VCaP (cell line): ENCODE results near the gene MAN1B1.

Source experiments
- H3K27ac ChIP-seq: fragments of 450-650 bp; 2 replicates; pipeline ENCODE4 v1.5.1; 2017
- TF ChIP-seq, protein P1 (sequence below): fragments of 450-650 bp; conservative IDR thresholded peaks from 2 replicates; pipeline ENCODE4 v1.5.1; 2017; ENCODE audit warnings: mild to moderate bottlenecking, moderate library complexity

Gene MAN1B1

DNA sequence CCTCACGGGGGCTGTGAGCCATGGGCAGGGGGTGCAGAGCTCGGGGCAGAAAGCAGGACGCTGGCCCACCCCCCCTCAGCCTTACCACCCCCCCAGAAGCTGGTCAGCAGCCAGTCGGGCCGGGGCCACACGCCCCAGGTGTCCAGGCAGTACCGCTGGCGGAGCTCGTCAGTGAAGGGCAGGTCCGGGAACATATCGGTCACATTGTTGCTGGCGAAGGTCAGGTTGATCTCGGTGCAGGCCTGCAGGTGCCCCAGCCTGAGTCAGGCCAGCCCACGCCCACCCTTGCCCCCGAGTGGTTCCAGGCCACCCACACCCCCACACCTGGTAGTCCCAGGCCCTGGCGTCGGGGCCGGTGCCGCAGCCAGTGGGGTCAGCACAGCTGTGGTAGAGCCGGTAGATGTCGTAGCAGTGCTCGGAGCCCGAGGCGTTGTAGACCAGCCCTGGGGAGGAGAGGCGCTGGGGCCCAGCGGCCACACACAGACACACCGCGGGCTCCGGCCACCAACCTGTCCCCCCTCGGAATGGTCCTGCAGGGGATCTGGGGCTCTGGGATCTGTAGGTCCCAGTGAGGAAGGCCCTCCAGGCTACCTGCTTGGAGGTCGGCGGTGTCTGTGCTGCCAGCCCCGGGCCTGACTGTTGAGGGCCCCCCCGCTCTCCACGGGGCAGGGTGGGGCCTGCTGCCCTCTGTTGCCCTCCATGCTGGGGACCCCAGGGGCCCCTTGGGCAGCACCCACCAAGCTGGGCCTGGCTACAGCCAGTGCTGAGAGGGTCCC, 25.2 kb downstream of the MAN1B1 start:
- H3K27ac ChIP-seq = peak overlapping the region; percentile 91
- TF ChIP-seq, protein P1, sequence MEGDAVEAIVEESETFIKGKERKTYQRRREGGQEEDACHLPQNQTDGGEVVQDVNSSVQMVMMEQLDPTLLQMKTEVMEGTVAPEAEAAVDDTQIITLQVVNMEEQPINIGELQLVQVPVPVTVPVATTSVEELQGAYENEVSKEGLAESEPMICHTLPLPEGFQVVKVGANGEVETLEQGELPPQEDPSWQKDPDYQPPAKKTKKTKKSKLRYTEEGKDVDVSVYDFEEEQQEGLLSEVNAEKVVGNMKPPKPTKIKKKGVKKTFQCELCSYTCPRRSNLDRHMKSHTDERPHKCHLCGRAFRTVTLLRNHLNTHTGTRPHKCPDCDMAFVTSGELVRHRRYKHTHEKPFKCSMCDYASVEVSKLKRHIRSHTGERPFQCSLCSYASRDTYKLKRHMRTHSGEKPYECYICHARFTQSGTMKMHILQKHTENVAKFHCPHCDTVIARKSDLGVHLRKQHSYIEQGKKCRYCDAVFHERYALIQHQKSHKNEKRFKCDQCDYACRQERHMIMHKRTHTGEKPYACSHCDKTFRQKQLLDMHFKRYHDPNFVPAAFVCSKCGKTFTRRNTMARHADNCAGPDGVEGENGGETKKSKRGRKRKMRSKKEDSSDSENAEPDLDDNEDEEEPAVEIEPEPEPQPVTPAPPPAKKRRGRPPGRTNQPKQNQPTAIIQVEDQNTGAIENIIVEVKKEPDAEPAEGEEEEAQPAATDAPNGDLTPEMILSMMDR = no peak

DNA sequence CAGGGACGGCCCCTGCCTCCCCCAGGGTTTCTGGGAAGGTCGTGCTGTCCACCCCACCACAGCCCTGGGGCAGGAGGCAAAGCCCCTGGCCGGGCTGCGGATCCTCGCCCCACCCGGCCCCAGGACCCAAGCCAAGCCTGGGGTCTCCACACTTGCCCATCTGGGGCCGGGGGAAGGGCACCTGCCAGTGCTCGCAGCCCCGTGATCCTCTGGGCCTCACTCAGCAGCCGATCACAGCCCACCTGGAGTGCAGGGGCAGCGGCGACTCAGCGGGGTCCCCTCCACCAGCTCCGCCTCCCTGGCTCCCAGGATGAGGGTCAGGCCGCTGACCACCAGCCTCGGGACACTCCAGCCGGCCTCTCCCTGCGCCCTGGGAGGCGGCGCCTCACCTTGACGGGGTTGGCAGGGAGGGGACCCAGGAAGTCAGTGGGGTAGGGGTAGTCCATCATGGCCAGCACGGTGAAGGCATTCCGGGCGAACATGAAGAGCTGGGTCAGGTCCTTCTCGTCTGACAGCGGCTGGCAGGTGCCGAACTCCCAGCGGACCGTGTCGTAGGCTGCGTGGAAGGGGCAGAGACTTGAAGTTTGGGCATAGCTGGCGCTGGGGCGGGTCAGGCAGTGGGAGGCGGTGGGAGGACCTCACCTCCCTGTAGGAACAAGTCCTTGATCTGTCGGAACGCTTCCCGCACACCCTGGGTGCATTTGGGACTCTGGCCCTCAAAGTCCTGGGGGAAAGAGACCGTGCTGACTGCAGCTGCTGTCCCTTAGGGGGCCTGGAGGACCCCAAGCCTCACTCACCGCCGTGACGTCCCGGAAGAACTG, 26.0 kb downstream of the MAN1B1 start:
- TF ChIP-seq, protein P1 = no peak

DNA sequence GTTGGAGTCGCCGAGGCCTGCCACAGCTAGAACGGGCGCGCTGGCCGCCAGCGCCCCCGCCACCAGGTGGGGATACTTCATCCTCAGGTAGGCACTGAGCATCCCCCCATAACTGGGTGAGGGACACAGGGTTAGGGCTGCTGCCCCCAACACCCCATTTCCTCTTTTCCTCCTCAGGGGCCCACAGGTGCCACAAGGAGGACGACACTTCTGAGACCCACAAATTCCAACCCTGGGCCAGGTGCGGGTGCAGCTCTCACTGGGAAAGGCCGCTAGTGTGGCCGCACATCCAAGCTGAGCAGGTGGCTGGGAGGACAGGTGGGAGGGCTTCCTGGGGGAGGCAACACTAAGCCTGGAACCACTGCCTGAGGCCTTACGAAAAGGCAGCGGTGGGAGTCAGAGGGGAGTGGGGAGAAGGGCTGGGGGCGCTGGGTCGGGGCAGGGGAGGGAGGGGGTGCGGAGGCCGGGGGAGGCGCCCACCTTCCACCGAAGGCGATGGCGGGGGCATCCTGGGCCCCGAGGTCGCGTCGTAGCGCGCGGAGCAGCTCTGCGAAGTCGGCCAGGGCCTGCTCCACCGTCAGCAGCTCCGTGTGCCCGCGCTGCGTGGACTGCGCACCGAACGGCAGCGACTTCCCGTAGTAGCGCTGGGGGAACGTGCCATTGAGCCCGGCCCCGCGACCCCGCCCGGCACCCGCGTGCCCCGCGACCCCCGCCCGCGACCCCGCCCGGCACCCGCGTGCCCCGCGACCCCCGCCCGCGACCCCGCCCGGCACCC, 26.8 kb downstream of the MAN1B1 start:
- TF ChIP-seq, protein P1 = 0 out of 2 replicates have a peak, but pooled peaks have one; percentile 12
- peak overlapping the region; percentile 91 for H3K27ac ChIP-seq

More for the DNA sequence above, 26.0 kb downstream of the MAN1B1 start:
- peak overlapping the region; percentile 91 for H3K27ac ChIP-seq

DNA sequence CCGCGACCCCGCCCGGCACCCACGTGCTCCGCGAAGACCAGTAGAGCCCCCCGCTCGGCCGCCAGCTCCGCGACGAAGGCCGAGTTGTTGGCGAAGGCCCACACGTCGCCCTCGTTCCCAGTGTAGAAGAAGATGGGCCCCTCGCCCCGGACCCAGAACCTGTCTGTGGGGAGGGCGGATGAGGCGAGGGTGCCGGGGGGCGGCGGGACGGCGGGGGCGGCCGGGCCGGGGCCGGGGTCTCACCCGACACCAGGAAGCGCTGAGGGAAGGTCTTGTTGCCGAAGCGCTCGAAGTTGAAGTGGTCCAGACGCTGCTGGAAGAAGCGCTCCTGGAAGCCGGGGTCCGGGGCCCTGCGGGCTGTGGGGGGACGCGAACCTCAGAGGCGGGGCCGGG, 27.4 kb downstream of the MAN1B1 start:
- peak overlapping the region; percentile 91 for H3K27ac ChIP-seq
- TF ChIP-seq, protein P1 = no peak

DNA sequence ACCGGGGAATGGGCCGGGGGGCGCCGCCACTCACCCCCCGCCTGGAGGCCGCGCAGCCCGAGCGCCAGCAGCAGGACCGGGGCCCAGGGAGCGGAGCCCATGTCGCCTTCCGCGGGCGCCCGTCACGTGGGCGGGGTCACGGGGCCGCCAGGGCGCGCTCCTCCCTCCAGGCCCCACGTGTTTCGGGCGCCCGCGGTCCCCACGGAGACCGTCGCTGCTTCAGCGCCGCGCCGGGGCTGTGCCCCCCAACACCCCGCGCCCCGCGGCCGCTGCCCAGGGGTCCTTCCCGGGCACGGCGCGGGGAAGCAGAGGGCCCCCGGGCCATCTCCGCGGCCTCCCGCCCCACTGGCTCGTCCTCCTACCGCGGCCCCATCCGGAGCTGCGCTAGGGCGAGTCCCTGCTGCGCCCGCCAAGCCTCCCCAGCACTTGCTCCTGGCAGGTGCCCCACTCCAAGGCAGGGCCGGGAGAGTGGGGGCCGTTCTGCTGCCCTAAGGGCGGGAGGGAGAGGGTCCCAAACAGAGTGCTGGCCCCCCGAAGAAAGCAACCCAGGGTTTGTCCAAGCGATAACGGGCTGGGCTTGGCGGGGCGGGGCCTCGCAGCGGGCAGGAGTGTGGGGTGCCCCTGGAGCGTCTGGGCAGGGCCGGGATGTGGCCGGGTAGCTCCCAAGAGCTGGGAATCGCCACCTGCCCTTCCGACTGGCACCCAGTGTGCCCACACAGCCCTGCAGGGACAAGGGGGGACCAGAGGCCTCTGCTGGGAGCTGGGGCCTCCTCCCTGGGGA, 28.0 kb downstream of the MAN1B1 start, which contains the start of gene DPP7:
TSS of gene DPP7 (minus strand) at position 121 of the 781 bp plus-strand sequence. CDS start at position 101, 20 bp downstream.
- peak within 1 kb of the TSS; percentile 91 for H3K27ac ChIP-seq
- TF ChIP-seq, protein P1 = no peak

DNA sequence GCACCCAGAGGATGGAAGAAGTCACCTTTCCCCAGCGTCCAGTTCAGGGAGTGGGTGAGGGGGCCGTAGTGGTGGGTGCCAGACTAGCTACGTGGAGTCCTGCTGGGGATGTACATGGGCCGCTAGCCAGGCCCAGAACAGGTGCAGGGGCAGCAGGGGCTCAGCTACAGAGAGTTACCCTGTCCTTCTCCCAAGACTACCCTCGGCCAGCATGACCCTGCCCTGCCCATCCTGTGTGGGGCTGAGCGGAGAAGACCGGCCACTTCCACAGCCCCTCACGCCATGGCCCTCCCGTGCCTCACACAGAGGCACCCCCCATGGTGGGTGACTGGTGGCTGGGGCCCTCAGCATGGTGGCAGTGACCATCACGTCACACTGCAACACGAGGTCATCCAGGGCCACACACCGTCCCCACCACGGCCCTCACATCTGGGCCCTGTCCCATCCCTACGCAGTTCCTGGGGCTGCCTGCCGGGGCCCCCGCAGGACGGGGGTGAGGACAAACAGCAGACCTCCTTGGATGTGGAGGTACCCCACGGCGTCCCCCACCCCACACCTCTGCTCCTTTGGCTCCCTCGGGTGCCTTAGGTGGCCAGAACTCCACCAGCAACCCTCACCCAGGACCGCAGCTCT, 28.7 kb downstream of the MAN1B1 start:
- H3K27ac ChIP-seq = peak overlapping the region; percentile 91
- TF ChIP-seq, protein P1 = no peak
